Thoracic aorta (tissue), 2 donors: ENCODE data around the gene C1QTNF4. TPM values are rescaled to one million over a fixed set of nuclear protein-coding genes. Genes with fewer than 3 reads are reported as not detected.

Source experiments
- ATAC-seq: fragments of 150-250 bp; one replicate; pipeline ENCODE4 v1.8.0; 2017; ENCODE audit warnings: low read depth; ENCODE audit not compliant: insufficient number of reproducible peaks, low FRiP score
- DNase-seq: peaks from one replicate; pipeline ENCODE4 v3.0.0-alpha.2; 2020; ENCODE audit warnings: low spot score
- H3K27ac ChIP-seq, 2 donors: fragments of 200-600 bp; sonication (generic); 1 replicate in 1 of 2; 2 replicates in 1 of 2; pipeline ENCODE4 v1.5.1; 2016; ENCODE audit warnings: mild to moderate bottlenecking in 2 of 2, moderate library complexity in 2 of 2
- H3K27me3 ChIP-seq: fragments of 200-600 bp; sonication (generic); replicated peaks from 2 replicates; pipeline ENCODE4 v1.6.0; 2016; ENCODE audit warnings: mild to moderate bottlenecking; ENCODE audit not compliant: insufficient read depth
- H3K36me3 ChIP-seq: fragments of 200-600 bp; sonication (generic); one replicate; pipeline ENCODE4 v1.5.1; 2016
- H3K4me1 ChIP-seq, 2 donors: fragments of 200-600 bp; sonication (generic); 1 replicate in 1 of 2; 2 replicates in 1 of 2; pipeline versions ENCODE4 v1.5.1 to v1.6.0; 2016; ENCODE audit warnings: low read depth in 2 of 2, mild to moderate bottlenecking in 1 of 2; ENCODE audit not compliant: control insufficient read depth in 1 of 2
- H3K4me3 ChIP-seq: fragments of 200-600 bp; sonication (generic); 2 replicates; pipeline ENCODE4 v1.5.1; 2016; ENCODE audit warnings: mild to moderate bottlenecking
- H3K9me3 ChIP-seq: fragments of 200-600 bp; sonication (generic); 2 replicates; pipeline ENCODE4 v1.5.1; 2016
- total RNA-seq, 2 donors: library from RNA; depleted of rRNA; stranded (reverse); fragments of >200 nt; gene quantifications; one replicate each; pipeline versions ENCODE4 v1.1.0 to v1.2.3, GENCODE V29; 2016
- TF ChIP-seq, protein P1 (sequence below): fragments of 200-600 bp; sonication (generic); IDR thresholded peaks from one replicate; pipeline ENCODE4 v1.5.1; 2019; ENCODE audit warnings: antibody characterized with exemption

Gene C1QTNF4
- total RNA-seq, 2 donors from 2014 or later, result 2.0 to 2.8 TPM

- TF ChIP-seq, protein P1, sequence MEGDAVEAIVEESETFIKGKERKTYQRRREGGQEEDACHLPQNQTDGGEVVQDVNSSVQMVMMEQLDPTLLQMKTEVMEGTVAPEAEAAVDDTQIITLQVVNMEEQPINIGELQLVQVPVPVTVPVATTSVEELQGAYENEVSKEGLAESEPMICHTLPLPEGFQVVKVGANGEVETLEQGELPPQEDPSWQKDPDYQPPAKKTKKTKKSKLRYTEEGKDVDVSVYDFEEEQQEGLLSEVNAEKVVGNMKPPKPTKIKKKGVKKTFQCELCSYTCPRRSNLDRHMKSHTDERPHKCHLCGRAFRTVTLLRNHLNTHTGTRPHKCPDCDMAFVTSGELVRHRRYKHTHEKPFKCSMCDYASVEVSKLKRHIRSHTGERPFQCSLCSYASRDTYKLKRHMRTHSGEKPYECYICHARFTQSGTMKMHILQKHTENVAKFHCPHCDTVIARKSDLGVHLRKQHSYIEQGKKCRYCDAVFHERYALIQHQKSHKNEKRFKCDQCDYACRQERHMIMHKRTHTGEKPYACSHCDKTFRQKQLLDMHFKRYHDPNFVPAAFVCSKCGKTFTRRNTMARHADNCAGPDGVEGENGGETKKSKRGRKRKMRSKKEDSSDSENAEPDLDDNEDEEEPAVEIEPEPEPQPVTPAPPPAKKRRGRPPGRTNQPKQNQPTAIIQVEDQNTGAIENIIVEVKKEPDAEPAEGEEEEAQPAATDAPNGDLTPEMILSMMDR, result no peak
- DNase-seq (no peak), ATAC-seq (no peak)
- peaks cover 26 to 40% of the 10 kb centered on the region in 2 donors for H3K4me1 ChIP-seq
- H3K9me3 ChIP-seq, result no peaks in the 10 kb centered on the region
- H3K36me3 ChIP-seq, result no peaks in the 10 kb centered on the region
- no peak overlapping the region for H3K4me3 ChIP-seq
- no peaks in the 10 kb centered on the region for H3K27me3 ChIP-seq
- no peak overlapping the region for H3K27ac ChIP-seq
Measured at GRCh38 chr11:47541070-47541469, 53.1 kb downstream of the C1QTNF4 start.

DNA sequence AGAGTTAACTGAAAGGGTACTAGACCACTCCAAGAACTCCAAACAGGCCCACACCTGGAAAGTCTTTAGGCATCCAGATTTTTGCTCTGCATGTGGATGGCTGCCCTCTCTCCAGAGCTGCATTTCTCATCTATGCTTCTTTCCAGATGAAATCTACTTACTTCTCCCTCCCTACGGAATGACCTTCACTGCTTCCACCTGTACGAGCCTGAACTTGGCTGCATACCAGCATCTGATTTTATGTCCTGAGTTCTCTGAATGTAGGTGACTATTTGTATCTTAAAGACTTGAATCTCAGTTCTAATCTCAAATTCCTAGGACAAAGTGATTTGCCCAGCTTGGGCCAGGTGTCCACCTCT, 54.6 kb downstream of the C1QTNF4 start:
- Histone ChIP-seq H3K4me1 (peaks cover 30 to 54% of the 10 kb centered on the region in 2 donors), H3K4me3 (no peak overlapping the region), H3K27me3 (no peaks in the 10 kb centered on the region), H3K36me3 (no peaks in the 10 kb centered on the region), H3K27ac (no peak overlapping the region), H3K9me3 (no peaks in the 10 kb centered on the region)
- DNase-seq, result no peak
- TF ChIP-seq, protein P1, result no peak
- ATAC-seq, result no peak

Other genes starting within 250 kb of the C1QTNF4 start
- gene MYBPC3, start 241.7 kb downstream of the C1QTNF4 start, total RNA-seq, result not detected
- gene SPI1, start 215.9 kb downstream of the C1QTNF4 start, total RNA-seq, result 10 to 100 TPM; 35.0 to 44.4 TPM
- gene SLC39A13, start 185.8 kb downstream of the C1QTNF4 start, total RNA-seq, result 100 to 1,000 TPM in 1 of 2 donors, 10 to 100 TPM in 1; 97.7 to 163 TPM
- gene PSMC3, start 168.0 kb downstream of the C1QTNF4 start, total RNA-seq, result 100 to 1,000 TPM; 122 to 160 TPM
- gene RAPSN, start 145.3 kb downstream of the C1QTNF4 start, total RNA-seq, result under 1 TPM in 1 of 2 donors, not detected in 1; 0.41 TPM
- 100 to 1,000 TPM; 112 to 114 TPM for gene CELF1, start 41.3 kb downstream of the C1QTNF4 start, total RNA-seq
- 100 to 1,000 TPM in 1 of 2 donors, 10 to 100 TPM in 1; 69.9 to 112 TPM for gene PTPMT1, start 28.8 kb downstream of the C1QTNF4 start, total RNA-seq
- 10 to 100 TPM; 14.9 to 19.1 TPM for gene KBTBD4, start 15.4 kb downstream of the C1QTNF4 start, total RNA-seq
- 10 to 100 TPM; 29.9 to 75.7 TPM for gene NDUFS3, start 15.3 kb downstream of the C1QTNF4 start, total RNA-seq
- 1 to 10 TPM in 1 of 2 donors, under 1 TPM in 1; 0.27 to 3.4 TPM for gene FAM180B, start 7.7 kb downstream of the C1QTNF4 start, total RNA-seq
- 10 to 100 TPM; 21.9 to 47.8 TPM for gene MTCH2, start 48.1 kb upstream of the C1QTNF4 start, total RNA-seq
- gene AGBL2, start 121.0 kb upstream of the C1QTNF4 start, total RNA-seq, result under 1 TPM in 1 of 2 donors, not detected in 1; 0.95 TPM
- gene FNBP4, start 172.9 kb upstream of the C1QTNF4 start, total RNA-seq, result 100 to 1,000 TPM; 188 to 238 TPM